Measurements from ENCODE around the gene C1orf35.

The C1orf35 gene

GRCh38 chr1:228110556-228110955 lies 7.4 kb upstream of the C1orf35 start:
- no peaks in the 10 kb centered on the region for H3K27me3 Mint-ChIP-seq
- ATAC-seq (replicated peaks): no peak
- H3K36me3 Mint-ChIP-seq (ENCODE audit: insufficient read depth): peaks cover 12% of the 10 kb centered on the region
- no peak for DNase-seq
- H3K27ac Mint-ChIP-seq: no peak overlapping the region
- no peak overlapping the region for H3K4me3 Mint-ChIP-seq
- peaks cover 11 to 13% of the 10 kb centered on the region in 2 donors for H3K4me1 Mint-ChIP-seq (ENCODE audit: low read depth in 2 of 2)
- no peaks in the 10 kb centered on the region for H3K9me3 Mint-ChIP-seq

GRCh38 chr1:228109962-228110488 lies 6.9 kb upstream of the C1orf35 start:
- peaks cover 11 to 13% of the 10 kb centered on the region in 2 donors for H3K4me1 Mint-ChIP-seq (ENCODE audit: low read depth in 2 of 2)
- H3K4me3 Mint-ChIP-seq: peak overlapping the region; percentile 84 to 89
- no peaks in the 10 kb centered on the region for H3K27me3 Mint-ChIP-seq
- ATAC-seq (replicated peaks): no peak
- H3K27ac Mint-ChIP-seq: peak overlapping the region; percentile 93 to 95
- no peaks in the 10 kb centered on the region for H3K9me3 Mint-ChIP-seq
- H3K36me3 Mint-ChIP-seq (ENCODE audit: insufficient read depth): peaks cover 14% of the 10 kb centered on the region
- no peak for DNase-seq

GRCh38 chr1:228109073-228109961 lies 6.2 kb upstream of the C1orf35 start, which contains the start of gene MRPL55:
Gene MRPL55, minus strand, starts transcription at chr1:228109299. Its CDS starts 1,039 bp downstream, at chr1:228108260.
- peak; percentile 95 for ATAC-seq (replicated peaks)
- Mint-ChIP-seq H3K4me3 (peak within 1 kb of the TSS; percentile 84 to 89), H3K36me3 (ENCODE audit: insufficient read depth) (peaks cover 21% of the 10 kb centered on the region), H3K27ac (peak within 1 kb of the TSS; percentile 93 to 95), H3K27me3 (no peaks in the 10 kb centered on the region), H3K4me1 (ENCODE audit: low read depth in 2 of 2) (peaks cover 13% of the 10 kb centered on the region in 2 donors), H3K9me3 (no peaks in the 10 kb centered on the region)
- peak; percentile 98 to 100 (median 99) for DNase-seq

GRCh38 chr1:228108742-228109072 lies 5.6 kb upstream of the C1orf35 start:
- Mint-ChIP-seq H3K27me3 (no peaks in the 10 kb centered on the region), H3K4me1 (ENCODE audit: low read depth in 2 of 2) (peaks cover 13 to 15% of the 10 kb centered on the region in 2 donors), H3K27ac (peak overlapping the region; percentile 93 to 95)

GRCh38 chr1:228108055-228108690 lies 5.0 kb upstream of the C1orf35 start:
- Mint-ChIP-seq H3K27me3 (no peaks in the 10 kb centered on the region), H3K36me3 (ENCODE audit: insufficient read depth) (peaks cover 26% of the 10 kb centered on the region), H3K4me1 (ENCODE audit: low read depth in 2 of 2) (peaks cover 13 to 20% of the 10 kb centered on the region in 2 donors), H3K9me3 (no peaks in the 10 kb centered on the region), H3K4me3 (peak overlapping the region; percentile 84 to 89), H3K27ac (peak overlapping the region; percentile 93 to 95)
- DNase-seq (no peak), ATAC-seq (replicated peaks) (no peak)

More at GRCh38 chr1:228108742-228109072, 5.6 kb upstream of the C1orf35 start:
- Mint-ChIP-seq H3K36me3 (ENCODE audit: insufficient read depth) (peaks cover 22% of the 10 kb centered on the region), H3K9me3 (no peaks in the 10 kb centered on the region), H3K4me3 (peak overlapping the region; percentile 84 to 89)
- DNase-seq (no peak), ATAC-seq (replicated peaks) (no peak)

GRCh38 chr1:228107636-228108035 lies 4.5 kb upstream of the C1orf35 start:
- no peak for DNase-seq
- Mint-ChIP-seq H3K4me3 (peak overlapping the region; percentile 84 to 89), H3K9me3 (no peaks in the 10 kb centered on the region), H3K27ac (no peak overlapping the region), H3K4me1 (ENCODE audit: low read depth in 2 of 2) (peaks cover 13 to 20% of the 10 kb centered on the region in 2 donors), H3K36me3 (ENCODE audit: insufficient read depth) (peaks cover 30% of the 10 kb centered on the region), H3K27me3 (no peaks in the 10 kb centered on the region)
- ATAC-seq (replicated peaks): no peak

- no peak overlapping the region for H3K4me3 Mint-ChIP-seq
- no peak overlapping the region for H3K27ac Mint-ChIP-seq
- no peaks in the 10 kb centered on the region for H3K9me3 Mint-ChIP-seq
- DNase-seq (no peak), ATAC-seq (replicated peaks) (no peak)
- peaks cover 13 to 20% of the 10 kb centered on the region in 2 donors for H3K4me1 Mint-ChIP-seq (ENCODE audit: low read depth in 2 of 2)
- peaks cover 38% of the 10 kb centered on the region for H3K36me3 Mint-ChIP-seq (ENCODE audit: insufficient read depth)
- no peaks in the 10 kb centered on the region for H3K27me3 Mint-ChIP-seq
Observed at GRCh38 chr1:228106800-228107054, 3.6 kb upstream of the C1orf35 start.

GRCh38 chr1:228105996-228106799 lies 3.1 kb upstream of the C1orf35 start:
- no peaks in the 10 kb centered on the region for H3K27me3 Mint-ChIP-seq
- DNase-seq (no peak), ATAC-seq (replicated peaks) (no peak)
- H3K36me3 Mint-ChIP-seq (ENCODE audit: insufficient read depth): peaks cover 43% of the 10 kb centered on the region
- no peaks in the 10 kb centered on the region for H3K9me3 Mint-ChIP-seq
- H3K27ac Mint-ChIP-seq: peak overlapping the region in 1 of 2 donors; percentile 8
- peak overlapping the region in 1 of 2 donors; percentile 27 for H3K4me3 Mint-ChIP-seq
- H3K4me1 Mint-ChIP-seq (ENCODE audit: low read depth in 2 of 2): peaks cover 19 to 26% of the 10 kb centered on the region in 2 donors

GRCh38 chr1:228105270-228105995 lies 2.3 kb upstream of the C1orf35 start:
- no peaks in the 10 kb centered on the region for H3K27me3 Mint-ChIP-seq
- H3K4me3 Mint-ChIP-seq: peak overlapping the region in 1 of 2 donors; percentile 92
- DNase-seq (no peak), ATAC-seq (replicated peaks) (no peak)
- peaks cover 51% of the 10 kb centered on the region for H3K36me3 Mint-ChIP-seq (ENCODE audit: insufficient read depth)
- H3K9me3 Mint-ChIP-seq: no peaks in the 10 kb centered on the region
- H3K27ac Mint-ChIP-seq: peak overlapping the region in 1 of 2 donors; percentile 17
- peaks cover 22 to 26% of the 10 kb centered on the region in 2 donors for H3K4me1 Mint-ChIP-seq (ENCODE audit: low read depth in 2 of 2)

- H3K36me3 Mint-ChIP-seq (ENCODE audit: insufficient read depth): peaks cover 58% of the 10 kb centered on the region
- DNase-seq (no peak), ATAC-seq (replicated peaks) (no peak)
- H3K27me3 Mint-ChIP-seq: no peaks in the 10 kb centered on the region
- H3K27ac Mint-ChIP-seq: peak overlapping the region in 1 of 2 donors; percentile 96
- H3K4me3 Mint-ChIP-seq: peak overlapping the region; percentile 58 to 92
- H3K9me3 Mint-ChIP-seq: no peaks in the 10 kb centered on the region
- peaks cover 18 to 22% of the 10 kb centered on the region in 2 donors for H3K4me1 Mint-ChIP-seq (ENCODE audit: low read depth in 2 of 2)
Observed at GRCh38 chr1:228104526-228105269, 1.6 kb upstream of the C1orf35 start.

GRCh38 chr1:228101994-228102790 lies 933 bp downstream of the C1orf35 start:
- Mint-ChIP-seq H3K36me3 (ENCODE audit: insufficient read depth) (peaks cover 76% of the 10 kb centered on the region), H3K4me3 (peak overlapping the region; percentile 91 to 92), H3K4me1 (ENCODE audit: low read depth in 2 of 2) (peaks cover 18 to 29% of the 10 kb centered on the region in 2 donors), H3K9me3 (no peaks in the 10 kb centered on the region), H3K27me3 (no peaks in the 10 kb centered on the region), H3K27ac (peak overlapping the region; percentile 79 to 81)
- peak; percentile 59 for ATAC-seq (replicated peaks)
- peak; percentile 53 to 60 (median 57) for DNase-seq
